ENCODE measurements around the gene SLC12A4.
A peak's percentile ranks its signal among the peaks of the same experiment; 100 is the strongest.
"Not testable (repeated sequence)": the region's sequence is repeated elsewhere in the genome, so short reads cannot be mapped to it uniquely, and the experiment has no call there.

The SLC12A4 gene

DNA sequence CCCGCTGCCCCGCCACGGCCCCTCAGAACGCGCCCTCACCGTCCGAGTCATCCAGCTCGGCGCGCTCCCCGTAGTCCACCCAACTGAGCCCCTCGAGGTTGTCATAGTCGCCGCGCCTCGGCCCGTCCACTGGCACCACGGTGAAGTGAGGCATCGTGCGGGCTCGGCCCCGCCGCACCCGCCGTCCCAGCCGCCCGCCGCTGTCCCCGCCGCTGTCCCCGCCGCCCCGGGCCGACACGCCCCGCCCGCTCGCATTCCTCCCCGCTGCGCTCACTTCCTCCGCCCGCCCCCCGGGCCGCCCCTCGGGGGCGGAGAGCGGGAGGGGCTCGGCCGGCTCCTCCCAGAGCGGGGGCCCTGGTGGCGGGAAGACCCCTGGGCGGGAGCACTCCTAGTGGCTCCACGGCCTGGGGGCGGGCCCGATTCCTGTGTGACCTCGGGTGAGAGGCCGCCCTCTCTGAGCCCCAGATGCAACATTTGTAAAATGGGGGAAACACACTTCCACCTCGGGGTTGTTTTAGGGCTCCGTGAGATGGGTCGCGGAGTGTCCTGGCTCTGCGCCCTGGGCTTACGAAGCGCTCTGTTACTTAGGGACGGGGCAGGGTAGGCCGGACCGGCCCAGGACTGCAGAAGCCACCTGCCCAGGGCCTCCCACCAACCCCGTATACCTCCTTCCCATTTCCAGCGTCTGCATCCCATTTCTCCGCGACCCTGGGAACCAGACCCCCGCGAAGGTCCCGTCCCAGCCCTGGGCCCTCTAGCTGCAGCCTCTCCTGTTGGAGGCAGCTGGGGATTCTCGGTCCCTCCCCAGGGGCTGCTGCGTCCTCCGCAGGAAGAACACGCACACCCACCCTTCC lies at the start of gene SLC12A4:
Gene SLC12A4, minus strand, starts transcription at position 238 of the 854 bp plus-strand sequence. Its CDS starts 84 bp downstream, at position 154.
- TF ChIP-seq, protein P1, sequence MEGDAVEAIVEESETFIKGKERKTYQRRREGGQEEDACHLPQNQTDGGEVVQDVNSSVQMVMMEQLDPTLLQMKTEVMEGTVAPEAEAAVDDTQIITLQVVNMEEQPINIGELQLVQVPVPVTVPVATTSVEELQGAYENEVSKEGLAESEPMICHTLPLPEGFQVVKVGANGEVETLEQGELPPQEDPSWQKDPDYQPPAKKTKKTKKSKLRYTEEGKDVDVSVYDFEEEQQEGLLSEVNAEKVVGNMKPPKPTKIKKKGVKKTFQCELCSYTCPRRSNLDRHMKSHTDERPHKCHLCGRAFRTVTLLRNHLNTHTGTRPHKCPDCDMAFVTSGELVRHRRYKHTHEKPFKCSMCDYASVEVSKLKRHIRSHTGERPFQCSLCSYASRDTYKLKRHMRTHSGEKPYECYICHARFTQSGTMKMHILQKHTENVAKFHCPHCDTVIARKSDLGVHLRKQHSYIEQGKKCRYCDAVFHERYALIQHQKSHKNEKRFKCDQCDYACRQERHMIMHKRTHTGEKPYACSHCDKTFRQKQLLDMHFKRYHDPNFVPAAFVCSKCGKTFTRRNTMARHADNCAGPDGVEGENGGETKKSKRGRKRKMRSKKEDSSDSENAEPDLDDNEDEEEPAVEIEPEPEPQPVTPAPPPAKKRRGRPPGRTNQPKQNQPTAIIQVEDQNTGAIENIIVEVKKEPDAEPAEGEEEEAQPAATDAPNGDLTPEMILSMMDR (IDR thresholded peaks at IDR 0.05; ENCODE audit: low read length, missing control alignments) = no peak
- DNase-seq (ENCODE audit: low read depth) = peak; percentile 69
- H3K4me3 ChIP-seq (replicated peaks; ENCODE audit: low read depth, low read length) = peak within 1 kb of the TSS; percentile 72

DNA sequence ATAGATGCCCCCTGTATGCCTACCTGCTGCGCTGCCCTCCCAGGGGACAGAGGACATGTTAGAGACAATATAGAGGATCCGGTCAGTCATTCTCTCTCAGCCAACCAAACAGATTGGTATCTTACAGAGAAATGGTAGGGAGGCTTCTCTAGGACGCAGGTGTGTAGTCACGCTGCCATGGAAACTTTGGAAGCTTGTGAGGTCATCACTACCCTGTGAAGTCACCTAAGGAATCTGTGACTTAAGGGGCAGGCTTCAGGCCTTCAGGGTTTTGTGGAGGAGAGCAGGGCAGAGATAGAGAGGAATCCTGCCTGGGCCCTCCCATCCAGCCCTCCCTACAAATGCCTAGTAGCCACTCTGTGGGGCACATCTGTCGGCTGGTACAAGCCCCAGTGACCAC lies 47.2 kb upstream of the SLC12A4 start, which contains the start of gene DPEP2NB:
Gene DPEP2NB, minus strand, starts transcription at position 231 of the 400 bp plus-strand sequence. Its CDS starts 141 bp downstream, at position 90.
- no peak within 1 kb of the TSS for H3K4me3 ChIP-seq (replicated peaks; ENCODE audit: low read depth, low read length)

DNA sequence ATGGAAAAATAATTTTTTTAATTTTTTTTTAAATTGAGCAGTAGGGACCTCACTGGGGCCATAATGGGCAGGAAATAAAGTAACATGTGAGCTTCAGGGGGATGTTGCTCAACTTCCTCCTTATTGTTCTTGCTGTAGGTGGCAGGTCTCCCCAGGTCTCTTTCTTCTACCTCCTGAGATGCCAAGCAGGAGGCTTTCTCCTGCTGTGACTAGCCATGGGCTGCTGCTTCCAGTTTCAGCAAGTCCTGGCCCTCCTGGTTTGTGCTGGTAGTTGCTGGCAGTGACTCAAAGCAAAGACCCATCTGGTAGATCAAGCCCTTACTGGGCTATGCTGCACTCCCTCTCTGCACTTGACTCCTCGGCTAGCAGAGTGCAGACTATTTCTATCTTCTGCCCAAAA lies 45.0 kb upstream of the SLC12A4 start:
- H3K4me3 ChIP-seq (replicated peaks; ENCODE audit: low read depth, low read length) = no peak overlapping the region
- TF ChIP-seq, protein P1 (IDR thresholded peaks at IDR 0.05; ENCODE audit: low read length, missing control alignments) = no peak
- peak; percentile 40 for DNase-seq (ENCODE audit: low read depth)

More for the DNA sequence above, 47.2 kb upstream of the SLC12A4 start, which contains the start of gene DPEP2NB:
- DNase-seq (ENCODE audit: low read depth) = no peak
- TF ChIP-seq, protein P1 (IDR thresholded peaks at IDR 0.05; ENCODE audit: low read length, missing control alignments) = no peak

DNA sequence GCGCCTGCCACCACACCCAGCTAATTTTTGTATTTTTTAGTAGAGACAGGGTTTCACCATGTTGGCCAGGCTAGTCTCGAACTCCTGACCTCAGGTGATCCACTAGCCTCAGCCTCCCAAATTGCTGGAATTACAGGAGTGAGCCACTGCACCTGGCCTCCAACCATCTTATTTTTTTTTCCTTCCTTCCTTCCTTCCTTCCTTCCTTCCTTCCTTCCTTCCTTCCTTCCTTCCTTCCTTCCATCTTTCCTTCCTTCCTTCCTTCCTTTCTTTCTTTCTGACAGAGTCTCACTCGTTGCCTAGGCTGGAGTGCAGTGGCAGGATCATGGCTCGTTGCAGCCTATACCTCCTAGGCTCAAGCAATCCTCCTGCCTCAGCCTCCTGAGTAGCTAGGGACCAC lies 41.4 kb upstream of the SLC12A4 start:
- not testable (repeated sequence) for DNase-seq (ENCODE audit: low read depth); H3K4me3 ChIP-seq (replicated peaks; ENCODE audit: low read depth, low read length)

DNA sequence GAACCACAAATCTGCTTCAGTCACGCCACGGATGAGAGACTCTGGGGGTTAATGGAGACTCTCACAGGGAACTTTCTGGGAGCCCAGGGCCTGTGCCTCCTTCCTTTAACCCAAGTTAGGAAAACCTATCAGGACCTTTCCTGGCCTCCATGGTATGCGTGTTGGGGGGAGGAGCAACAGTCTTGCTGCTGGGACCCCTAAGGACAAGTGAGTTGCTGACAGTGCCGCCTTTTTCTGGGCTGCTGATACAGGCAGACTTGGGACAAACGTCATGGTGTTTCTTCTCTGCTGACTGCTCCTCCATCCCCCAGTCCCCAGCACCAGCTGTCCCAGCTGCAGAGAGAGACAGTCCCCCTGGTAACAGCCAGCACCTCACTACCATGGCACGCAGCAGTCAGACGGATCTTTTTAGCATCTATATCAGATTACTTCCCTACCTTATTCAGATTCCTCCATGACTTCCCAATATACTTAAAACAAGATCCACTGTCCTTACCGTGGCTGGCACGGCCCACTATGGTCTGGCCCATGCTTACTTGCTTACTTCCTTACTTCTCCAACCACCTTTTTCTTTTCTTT lies 40.8 kb upstream of the SLC12A4 start:
- TF ChIP-seq, protein P1 (IDR thresholded peaks at IDR 0.05; ENCODE audit: low read length, missing control alignments) = no peak
- H3K4me3 ChIP-seq (replicated peaks; ENCODE audit: low read depth, low read length) = no peak overlapping the region
- no peak for DNase-seq (ENCODE audit: low read depth)

DNA sequence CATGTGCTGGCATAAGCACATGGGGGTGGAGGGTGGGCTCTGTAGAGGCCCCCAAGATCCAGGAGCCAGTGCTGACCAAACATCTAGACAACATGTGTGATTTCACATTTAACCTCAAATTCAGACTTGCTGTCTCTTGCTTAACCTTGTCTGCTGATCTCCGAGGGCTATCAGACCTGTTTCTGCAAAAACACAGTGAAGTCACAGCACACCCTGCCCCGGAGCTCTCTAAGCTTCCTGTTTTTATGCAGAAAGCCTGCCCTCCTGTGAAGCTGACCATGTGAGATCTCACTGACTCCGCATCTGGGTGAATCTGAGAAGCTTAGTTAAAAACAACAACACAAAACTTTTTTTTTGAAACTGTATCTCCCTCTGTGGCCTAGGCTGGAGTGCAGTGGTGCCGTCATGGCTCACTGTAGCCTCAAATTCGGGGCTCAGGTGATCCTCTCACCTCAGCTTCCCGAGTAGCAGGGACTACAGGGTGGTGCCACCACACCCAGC lies 37.4 kb upstream of the SLC12A4 start:
- DNase-seq (ENCODE audit: low read depth) = peak; percentile 35
- TF ChIP-seq, protein P1 (IDR thresholded peaks at IDR 0.05; ENCODE audit: low read length, missing control alignments) = no peak
- H3K4me3 ChIP-seq (replicated peaks; ENCODE audit: low read depth, low read length) = no peak overlapping the region

DNA sequence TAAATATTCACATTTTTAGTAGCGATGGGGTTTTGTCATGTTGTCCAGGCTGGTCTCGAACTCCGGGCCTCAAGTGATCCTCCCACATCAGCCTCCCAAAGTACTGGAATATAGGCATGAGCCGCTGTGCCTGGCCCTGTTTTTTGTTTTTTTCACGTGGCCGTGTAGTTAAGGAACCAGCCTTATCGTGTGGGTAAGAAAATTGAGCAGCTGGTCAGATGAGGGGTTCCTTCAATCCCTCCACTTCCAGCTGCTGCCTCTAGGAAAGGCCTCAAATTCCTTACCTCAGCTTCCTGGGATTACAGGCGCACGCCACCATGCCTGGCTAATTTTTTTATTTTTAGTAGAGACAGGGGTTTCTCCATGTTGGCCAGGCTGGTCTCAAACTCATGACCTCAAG lies 36.8 kb upstream of the SLC12A4 start:
- TF ChIP-seq, protein P1 (IDR thresholded peaks at IDR 0.05; ENCODE audit: low read length, missing control alignments) = no peak
- DNase-seq (ENCODE audit: low read depth) = no peak
- no peak overlapping the region for H3K4me3 ChIP-seq (replicated peaks; ENCODE audit: low read depth, low read length)
